ENCODE measurements around the gene TMPRSS5.
A peak's percentile ranks its signal among the peaks of the same experiment; 100 is the strongest.
"Not testable (repeated sequence)": the region's sequence is repeated elsewhere in the genome, so short reads cannot be mapped to it uniquely, and the experiment has no call there.

Gene TMPRSS5

DNA sequence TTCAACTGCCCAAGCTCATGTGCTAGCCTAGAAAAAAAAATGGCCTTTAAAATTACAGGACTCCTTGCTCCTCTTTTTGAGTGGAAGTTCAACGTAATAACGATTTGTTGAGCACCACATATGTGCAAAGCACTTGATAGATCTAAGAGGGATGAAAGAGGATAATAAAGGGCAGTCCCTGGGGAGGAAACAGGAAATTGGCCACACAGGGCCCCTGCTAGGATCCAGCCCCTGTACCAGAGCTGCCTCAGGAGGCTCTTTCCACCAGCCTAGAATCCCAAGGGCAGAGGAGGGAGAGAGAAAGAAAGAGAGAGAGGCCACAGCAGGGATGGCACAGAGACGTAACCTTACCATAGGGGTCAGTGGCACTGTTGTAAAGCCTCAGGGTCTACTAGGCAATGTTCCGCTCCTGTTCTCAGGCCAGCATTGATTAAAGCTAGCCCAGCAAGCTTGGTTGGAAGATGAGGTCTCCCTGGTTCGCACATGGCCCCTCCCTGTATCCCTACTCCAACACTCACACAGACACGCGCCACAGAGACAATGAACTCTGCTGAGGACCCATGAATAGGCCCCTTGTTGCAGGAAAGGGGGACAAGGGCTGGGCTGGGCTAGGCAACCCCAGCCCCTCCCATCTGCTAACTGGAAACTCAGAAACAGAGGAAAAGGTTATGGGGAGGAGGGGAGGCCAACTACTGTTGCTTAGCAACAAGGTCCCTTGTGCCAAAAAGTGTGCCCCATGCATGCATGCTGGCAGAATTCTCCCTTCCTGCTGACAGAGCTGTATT lies at the start of gene TMPRSS5:
Gene TMPRSS5, minus strand, starts transcription at position 438 of the 785 bp plus-strand sequence. Its CDS starts 84 bp downstream, at position 354.
- no peak for DNase-seq (ENCODE audit: low read depth, low spot score)

DNA sequence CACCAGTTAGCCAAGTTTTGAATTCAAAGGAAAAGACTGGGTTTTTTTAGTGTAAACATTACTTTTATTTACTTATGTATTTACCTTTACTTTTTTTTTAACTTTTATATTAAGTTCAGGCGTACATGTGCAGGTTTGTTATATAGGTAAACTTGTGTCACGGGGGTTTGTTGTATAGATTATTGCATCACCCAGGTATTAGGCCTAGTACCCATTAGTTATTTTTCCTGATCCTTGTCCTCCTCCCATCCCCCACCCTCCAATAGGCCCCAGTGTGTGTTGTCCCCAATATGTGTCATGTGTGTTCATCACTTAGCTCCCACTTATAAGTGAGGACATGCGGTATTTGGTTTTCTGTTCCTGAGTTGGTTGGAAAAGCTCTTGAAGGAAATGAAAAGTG lies 46.8 kb upstream of the TMPRSS5 start:
- no peak for DNase-seq (ENCODE audit: low read depth, low spot score)

DNA sequence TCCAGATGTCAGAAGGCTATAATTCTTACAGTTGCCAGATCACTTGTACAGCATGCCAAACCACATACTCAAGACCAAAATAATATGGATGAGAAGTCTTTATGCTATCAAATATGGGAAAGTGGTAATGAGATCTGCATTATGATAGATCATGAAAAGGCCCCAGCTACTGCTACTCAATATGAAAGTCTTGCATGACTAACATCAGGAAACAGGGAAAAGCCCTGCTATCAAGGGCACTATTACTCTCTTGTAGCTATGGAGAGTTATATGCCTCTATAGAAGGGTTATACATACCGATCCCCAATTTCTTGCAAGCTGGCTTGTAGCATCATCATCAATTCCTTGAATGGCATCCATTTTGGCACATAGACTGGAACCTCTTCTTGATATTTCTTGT lies 30.2 kb upstream of the TMPRSS5 start:
- no peak for DNase-seq (ENCODE audit: low read depth, low spot score)

DNA sequence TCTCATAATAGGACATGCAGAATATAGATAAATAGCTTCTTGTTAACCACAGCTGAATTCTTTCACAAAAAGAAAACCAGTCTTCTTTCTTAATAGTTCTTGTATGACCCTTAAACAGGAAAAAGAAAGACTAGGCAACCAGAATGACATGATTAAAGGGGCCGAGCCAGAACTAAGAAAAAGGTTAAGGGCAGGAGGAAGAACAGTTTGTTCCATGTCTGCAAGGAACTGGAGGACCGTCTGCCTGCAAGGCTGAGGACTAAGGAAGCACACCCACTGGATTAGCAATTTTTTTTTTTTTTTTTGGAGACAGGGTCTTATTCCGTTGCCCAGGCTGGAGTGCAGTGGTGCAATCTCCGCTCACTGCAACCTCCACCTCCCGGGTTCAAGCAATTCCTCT lies 26.0 kb upstream of the TMPRSS5 start:
- DNase-seq (ENCODE audit: low read depth, low spot score): no peak

DNA sequence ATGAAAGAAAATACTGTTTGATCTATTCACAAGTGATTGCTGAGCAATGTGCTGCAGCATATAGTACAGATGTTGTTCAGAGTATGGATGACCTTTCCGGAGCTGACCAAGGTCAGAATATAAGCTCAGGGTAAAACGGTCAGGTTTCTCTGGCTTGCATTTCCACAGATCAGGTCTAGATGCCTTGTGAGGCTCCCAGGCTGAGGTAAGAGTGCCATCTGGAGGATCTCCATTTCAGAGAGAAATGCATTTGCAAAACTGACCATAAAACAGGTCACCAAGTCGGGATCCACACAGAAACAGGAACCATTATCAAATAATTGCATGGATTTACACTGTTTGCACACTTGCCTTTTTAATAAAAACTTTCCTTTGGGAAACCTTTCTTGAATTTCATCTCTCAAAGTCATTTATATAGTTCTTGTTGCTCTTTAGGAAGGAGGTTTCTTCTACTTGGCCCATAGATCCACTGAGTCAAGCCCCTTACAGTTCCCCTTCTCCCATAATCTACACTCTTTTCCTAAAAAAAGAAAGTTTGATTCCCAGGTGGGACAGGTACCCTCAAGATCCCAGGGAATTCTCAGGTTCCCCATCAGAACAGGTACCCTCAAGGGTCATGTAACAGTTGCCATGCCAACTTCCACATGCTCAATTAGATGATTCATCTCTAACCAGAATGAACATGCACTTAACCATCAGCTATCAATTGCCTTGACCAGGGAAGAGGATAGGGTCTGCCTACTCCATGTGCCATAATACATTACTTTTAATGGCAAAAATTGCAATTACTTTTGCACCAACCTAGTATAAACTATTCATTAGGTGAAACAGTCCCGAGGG lies 25.0 kb upstream of the TMPRSS5 start:
- peak; percentile 41 for DNase-seq (ENCODE audit: low read depth, low spot score)

DNA sequence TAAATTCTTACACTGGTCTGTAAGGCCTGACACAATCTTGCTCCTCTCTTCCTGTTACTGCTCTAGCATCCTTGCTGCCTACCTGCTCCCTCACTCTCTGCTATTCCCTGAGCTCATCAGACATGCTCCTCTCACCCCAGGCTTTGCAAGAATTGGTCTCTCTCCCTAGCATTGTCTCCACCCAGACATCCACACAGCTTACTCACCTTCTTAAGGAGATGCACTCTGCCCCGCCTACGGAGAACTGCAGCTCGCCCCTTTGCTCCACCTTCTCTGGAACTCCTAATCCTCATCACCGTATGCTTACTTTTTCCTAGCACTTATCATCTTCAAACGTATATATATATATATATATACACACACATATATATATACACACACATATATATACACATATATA lies 23.3 kb upstream of the TMPRSS5 start:
- DNase-seq (ENCODE audit: low read depth, low spot score): no peak

DNA sequence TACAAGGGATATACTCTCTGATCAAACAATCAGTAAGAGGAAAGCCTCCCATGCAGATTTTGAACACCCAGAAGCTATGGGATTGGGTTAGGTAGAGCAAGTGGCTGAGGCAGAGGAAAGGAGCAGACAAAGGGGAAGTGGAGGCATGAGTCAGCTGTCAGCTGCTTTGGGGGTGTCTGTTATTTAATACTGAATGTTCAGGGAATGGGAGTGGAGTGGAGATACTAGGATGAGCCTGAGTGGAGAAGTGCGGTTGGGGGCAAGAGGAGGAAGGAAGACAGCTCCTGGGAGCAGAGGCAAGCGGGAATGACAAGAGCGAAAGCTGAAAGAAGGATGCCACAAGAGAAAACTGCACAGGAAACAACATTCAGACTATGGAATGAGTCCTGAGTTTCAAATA lies 22.7 kb upstream of the TMPRSS5 start:
- no peak for DNase-seq (ENCODE audit: low read depth, low spot score)

DNA sequence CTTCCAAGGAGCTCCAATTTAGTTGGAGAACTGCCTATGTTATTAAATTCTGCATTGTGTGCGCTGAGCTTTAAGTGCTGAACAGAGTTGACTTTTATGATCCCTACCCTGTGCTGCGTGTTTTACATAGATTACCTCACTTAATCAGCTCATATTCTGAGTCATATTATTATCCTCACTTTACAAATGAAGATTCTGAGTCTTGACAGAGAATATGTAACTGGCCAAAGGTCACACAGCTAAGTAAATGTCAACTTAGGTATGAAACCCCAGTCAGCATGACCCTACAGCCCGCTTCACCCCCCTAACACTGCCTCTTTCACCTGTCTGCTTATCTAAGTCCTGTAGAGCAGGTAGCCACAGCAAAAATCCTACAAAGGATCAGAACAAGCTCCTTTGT lies 19.8 kb upstream of the TMPRSS5 start:
- DNase-seq (ENCODE audit: low read depth, low spot score): no peak

DNA sequence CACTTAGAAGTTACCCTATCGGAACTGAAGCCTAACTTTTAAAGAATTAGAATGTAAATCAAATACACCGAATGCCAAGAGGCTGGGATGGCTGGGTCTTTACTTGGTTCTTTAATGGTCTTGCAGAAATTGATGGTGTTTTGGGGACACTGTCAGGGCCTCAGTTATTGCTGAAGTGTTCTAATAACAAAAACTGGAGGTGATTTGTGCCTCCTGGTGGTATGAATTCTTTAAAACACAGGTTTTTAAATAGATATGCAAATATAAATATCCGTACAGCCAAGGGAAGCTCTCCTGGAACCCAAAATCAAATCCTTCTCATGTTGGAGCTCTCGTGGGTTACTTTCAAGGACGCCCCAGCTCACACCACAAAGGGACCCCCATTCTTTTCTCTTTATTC lies 19.3 kb upstream of the TMPRSS5 start:
- DNase-seq (ENCODE audit: low read depth, low spot score): no peak

DNA sequence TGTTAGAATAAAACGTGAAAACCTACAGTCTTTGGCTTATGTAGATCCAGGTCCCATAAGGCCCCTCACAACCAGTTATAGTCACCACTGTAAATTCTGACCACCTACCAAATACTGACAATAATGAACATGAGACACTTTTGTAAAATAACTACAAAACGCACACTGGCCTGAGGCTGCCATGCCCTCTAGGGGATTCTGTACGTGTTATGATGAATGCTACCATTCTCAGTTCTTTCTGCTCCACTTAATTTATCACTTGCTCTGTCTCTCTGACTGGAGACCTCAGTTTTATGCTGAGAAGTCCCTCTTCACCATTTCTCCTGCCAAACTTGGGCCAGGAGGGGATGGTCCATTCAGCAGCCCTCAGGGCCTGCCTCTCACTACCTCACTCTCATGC lies 18.7 kb upstream of the TMPRSS5 start:
- no peak for DNase-seq (ENCODE audit: low read depth, low spot score)

DNA sequence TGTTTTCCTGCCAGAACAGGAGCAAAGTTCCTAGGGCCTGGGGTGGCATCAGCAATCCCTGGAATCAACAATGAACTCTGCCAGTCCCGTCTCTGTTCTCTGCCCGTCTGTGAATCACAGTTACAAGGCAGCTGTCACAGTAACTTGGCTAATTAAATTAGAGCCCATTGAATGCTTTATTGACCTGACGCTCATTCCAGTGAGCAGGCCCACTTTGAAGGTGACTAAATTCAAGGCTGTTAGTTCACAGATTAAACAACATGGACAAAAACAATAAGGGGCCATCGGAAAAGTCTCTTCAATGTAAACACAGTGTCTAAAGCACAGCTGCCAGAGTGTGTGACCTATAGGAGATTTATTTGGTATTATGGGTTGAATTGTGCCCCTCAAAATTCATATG lies 17.7 kb upstream of the TMPRSS5 start:
- no peak for DNase-seq (ENCODE audit: low read depth, low spot score)

DNA sequence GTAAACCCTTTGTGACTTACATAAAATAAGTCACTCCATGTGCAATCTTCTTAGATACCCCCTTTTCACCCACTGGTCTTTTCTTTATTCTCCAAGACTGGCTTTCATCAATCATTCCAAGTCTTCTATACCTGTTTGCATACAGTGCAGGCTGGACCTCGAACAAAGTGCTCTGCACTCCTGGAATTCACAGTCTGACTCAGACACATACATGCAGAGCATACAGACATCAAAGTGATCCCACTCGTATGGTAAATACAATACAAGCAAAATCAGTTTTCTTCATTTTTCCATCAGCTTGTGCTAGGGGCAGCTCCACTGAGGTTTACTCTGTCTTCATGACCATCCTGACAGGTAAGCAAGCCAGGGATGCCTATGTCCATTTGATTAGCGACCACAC lies 16.8 kb upstream of the TMPRSS5 start:
- DNase-seq (ENCODE audit: low read depth, low spot score): no peak

DNA sequence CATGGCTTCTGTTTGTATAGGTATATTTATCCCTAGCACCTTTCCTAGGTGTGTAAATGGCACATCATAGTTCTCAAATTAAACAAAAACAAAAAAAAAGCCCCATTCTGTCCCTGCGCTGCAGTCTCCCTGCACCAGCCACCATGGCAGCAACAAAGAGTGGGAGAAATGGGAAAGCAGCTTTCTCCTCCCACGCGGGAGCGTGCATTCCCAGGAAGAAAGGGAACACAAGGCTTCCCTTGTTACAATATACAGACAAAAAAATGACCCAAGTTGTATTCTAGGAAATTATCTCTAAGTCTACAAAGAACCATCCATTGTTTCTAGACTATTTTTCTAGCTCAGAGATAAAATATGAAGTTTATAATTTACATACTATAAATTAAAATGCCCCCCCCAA lies 16.1 kb upstream of the TMPRSS5 start:
- no peak for DNase-seq (ENCODE audit: low read depth, low spot score)

DNA sequence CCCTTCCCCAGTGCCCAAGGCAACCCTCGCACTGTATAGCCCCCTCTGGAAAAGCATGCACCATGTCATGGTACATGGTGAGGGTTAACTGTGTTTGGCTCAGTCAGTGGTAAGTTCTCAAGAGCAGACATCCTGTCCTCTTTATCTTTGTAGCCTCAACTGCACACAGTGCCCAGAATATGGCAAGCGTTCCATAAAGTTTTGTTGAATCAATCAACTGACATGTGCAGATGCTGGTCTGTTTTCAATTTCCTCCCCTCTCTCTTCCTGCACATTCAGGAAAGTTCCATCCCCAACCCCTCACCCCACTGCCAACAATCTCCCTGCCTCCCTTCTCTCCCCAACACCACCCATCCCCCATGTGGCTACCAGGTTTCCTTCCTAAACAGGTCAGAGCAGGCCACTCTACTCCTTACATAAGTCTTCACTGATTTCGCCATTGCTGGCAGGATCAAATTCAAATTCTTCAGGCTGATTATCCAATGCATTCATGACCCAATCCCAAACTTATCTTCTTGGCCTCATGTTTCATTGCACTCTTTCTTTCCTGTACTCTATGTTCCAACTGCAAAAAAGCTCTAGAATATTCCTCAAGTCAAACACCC lies 15.5 kb upstream of the TMPRSS5 start:
- no peak for DNase-seq (ENCODE audit: low read depth, low spot score)

DNA sequence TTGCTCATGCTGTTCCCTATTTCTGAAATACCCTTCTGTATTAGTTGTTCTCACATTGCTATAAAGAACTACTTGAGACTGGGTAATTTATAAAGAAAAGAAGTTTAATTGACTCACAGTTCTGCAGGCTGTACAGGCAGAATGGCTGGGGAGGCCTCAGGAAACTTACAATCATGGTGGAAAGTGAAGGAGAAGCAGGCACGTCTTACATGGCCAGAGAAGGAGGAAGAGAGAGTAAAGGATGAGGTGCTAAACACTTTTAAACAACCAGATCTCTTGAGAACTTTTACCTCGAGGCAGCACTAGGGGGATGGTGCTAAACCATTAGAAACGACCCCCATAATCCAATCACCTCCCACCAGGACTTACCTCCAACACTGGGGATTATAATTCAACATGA lies 14.4 kb upstream of the TMPRSS5 start:
- not testable (repeated sequence) for DNase-seq (ENCODE audit: low read depth, low spot score)

DNA sequence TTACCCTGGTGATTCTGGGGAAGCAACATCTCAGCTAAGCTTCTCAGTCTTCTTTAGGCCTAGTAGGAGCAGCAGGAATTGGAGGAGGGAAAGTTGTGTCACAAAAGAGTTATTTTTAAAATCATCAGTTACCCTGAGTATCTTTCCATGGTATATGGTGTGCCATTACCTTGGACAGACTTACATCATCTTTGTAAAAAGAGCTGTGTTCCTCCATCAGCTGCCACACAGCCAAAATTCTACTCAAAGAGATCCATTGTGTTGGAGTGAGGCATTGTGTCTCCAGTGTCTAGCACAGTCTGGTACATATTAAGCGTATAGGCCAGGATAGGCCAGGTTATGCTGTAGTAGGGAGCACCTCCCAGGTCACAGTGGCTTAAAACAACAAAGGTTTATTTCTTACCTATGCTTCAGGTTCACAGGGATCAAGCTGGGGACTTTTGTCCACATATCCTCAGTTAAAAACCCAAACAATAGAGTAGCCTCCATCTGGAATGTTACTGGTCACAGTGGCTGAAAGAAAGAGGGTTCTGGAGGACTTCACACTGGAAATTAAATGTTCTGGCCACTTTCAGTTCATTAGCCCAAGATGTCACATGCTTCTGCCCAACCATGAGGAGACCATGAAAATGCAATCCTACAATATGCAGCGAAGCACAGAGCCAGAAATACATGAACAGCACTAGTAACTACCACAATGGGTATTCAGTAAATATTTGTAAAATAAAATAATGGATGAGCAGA lies 9.9 kb upstream of the TMPRSS5 start:
- DNase-seq (ENCODE audit: low read depth, low spot score): no peak

DNA sequence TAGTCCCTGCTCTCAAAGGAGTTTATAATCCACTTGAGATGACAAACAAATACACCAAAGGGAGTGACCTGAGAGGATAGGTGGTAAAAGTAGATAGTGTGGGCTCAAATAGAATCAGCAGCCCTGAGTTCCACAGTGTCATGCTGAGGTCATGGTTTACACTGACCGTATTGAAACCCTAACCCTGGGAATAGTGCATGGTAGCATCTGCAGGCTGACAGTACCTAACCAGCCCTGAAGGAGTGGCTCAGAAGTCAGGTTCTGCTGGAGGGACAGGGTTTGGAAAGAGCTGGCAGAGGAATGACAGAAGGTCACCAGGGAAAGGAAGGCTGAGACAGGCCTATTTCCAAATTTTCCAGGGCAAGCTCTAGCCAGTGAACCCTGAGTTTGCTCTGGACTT lies 9.2 kb upstream of the TMPRSS5 start:
- DNase-seq (ENCODE audit: low read depth, low spot score): no peak

DNA sequence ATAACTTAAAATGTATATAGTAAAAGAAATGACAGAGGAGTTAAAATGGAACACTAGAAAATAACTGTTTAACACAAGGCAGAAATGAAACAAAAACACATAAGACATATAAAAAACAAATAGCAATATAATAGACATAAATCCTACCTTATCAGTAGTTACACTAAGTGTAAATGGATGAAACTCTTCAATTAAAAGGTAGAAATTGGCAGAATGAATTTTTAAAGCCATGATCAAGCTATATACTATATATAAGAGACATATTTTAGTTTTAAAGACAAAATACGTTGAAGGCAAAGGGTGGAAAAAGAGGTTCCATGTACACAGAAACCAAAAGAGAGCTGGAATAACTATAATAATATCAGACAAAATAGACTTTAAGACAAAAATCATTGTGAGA lies 4.9 kb upstream of the TMPRSS5 start:
- no peak for DNase-seq (ENCODE audit: low read depth, low spot score)

DNA sequence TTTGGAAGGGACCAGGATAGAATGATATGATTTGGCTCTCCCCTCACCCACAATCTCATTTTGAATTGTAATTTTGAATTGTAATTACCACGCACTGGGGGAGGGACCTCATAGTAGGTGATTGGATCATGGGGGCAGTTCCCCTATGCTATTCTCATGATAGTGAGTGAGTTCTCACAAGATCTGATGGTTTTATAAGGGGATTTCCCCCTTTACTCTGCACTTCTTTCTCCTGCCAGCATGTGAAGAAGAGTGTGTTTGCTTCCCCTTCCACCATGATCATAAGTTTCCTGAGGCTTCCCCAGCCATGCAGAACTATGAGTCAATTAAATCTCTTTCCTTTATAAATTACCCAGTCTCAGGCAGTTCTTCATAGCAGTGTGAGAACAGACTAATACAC lies 2.6 kb downstream of the TMPRSS5 start:
- not testable (repeated sequence) for DNase-seq (ENCODE audit: low read depth, low spot score)

DNA sequence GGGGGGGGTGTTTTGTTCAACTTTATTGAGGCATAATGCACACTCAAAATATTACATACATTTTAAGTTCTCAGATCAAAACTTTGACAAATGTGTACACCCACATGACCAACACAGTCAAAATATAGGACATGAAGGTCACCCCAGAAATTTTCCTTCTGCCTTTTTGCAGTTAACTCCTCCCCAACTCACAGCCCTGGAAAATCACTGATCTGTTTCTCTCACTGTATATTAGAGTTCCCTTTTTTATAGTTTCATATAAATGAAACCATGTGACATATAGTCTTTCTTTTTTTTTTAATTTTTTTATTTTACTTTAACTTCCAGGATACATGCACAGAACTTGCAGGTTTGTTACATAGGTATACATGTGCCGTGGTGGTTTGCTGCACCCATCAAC lies 4.6 kb downstream of the TMPRSS5 start:
- DNase-seq (ENCODE audit: low read depth, low spot score): no peak

DNA sequence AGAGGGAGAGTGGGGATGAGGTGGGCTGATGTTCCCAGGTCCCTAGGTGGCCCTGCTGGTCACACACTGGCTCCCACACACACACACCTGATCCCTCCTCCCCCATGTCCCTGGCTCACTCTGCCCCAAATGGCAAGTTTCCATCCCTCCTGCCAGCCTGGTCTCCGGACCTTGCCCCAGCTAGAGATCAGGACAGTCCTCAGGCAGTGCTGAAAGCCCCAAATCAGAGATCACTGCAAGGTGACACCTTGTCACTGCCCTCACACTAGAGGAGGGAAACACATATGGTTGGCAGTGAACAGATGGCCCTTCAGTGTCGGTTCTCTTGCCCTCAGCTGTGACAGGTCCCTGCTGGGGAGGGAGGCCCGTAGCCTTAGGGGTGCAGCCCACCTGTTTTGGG lies 7.6 kb downstream of the TMPRSS5 start:
- DNase-seq (ENCODE audit: low read depth, low spot score): no peak
